Activated T-cell treated with anti-CD3 and anti-CD28 coated beads for 24 hours (primary cell): ENCODE measurements around the gene HTT.

Experiments used
- DNase-seq: peaks from one replicate; pipeline ENCODE4 v3.0.0-alpha.2; 2020; ENCODE audit warnings: low read depth

Gene HTT

DNA sequence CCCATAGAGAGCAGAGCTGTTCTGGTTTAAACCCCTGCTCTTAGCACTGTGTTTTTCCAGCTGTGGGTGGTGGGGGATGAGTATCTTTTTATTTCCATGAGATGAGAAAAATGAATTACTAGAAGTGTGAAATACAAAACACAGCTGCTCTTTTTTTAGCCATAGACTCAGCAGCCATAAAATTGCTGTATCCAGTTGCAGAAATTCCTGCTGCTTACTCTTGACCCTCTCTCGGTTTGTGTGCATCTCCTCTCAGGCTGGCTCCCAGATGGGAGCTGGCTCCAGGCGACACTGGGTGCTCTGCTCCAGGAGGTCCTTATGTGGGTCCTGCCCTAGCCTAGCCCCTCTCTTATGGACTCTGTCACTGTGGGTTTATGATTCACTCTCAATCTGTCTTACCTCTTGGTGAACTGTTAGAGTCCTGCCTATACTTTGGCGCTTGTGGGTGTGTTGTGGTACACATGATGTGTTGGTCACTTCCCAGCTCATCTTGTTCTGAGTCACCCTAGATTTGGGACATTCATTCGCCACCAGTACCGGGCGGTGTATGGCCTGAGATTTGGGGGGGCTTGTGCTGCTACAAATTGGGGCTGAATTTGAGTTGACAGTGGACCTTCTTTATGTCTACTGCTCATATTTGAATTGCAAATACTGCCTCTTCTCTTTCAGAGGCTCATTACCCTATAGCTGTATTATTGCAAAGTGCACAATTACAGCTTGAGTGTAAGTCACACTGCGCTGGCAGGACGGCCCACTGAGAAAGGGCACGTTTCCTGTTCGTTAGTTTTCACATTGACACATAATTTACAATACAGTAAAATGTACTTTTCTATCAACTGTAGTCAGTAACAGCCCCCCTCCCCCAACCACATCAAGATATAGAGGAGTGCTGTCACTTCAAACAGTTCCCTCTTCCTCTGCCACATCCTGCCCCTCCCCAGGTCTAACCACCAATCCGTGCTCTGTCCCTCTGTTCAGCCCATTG, 127.5 kb downstream of the HTT start:
- DNase-seq = peak; percentile 45

DNA sequence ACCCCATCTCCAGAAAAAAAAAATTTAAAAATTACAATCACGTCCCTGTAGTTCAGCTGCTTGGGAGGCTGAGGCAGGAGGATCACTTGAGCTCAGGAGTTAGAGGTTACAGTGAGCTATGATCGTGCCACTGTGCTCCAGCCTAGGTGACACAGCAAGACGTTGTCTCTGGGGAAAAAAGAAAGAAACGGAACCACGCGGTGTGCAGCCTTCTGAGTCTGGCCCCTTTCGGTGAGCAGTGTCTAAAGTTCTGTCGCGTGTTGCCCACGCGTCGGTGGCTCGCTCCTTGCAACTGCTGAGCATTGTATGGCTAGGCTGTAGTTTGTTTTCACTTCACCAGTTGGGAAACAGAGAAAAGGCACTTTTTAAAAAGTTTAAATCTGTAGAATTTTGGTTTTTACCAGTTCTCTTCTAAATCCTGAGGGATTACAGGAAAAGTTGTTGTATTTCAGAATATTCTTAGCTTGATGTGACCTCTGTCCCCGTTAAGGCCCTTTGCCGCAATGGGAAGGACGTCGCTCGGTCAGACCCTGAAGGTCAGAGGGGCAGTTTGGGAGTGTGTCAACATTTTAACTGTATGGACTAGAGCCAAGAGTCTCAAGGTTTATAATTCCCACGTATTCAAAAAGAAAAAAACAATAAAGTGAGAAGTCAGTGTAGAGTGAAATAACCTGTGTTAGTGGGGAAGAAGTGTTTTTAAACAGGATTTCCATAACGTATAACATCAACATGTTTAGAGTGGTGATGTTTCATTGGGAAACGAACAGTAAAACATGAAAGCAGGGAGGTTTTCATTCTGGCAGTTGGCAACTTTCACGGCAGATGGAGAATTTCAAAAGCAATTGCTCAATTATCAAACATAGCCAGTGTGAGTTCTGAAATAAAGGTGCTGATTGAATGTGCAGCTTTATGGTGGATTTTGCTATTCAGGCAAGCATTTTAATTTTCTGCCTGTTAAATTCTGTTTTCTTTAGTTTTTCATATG, 128.6 kb downstream of the HTT start:
- peak; percentile 12 for DNase-seq

DNA sequence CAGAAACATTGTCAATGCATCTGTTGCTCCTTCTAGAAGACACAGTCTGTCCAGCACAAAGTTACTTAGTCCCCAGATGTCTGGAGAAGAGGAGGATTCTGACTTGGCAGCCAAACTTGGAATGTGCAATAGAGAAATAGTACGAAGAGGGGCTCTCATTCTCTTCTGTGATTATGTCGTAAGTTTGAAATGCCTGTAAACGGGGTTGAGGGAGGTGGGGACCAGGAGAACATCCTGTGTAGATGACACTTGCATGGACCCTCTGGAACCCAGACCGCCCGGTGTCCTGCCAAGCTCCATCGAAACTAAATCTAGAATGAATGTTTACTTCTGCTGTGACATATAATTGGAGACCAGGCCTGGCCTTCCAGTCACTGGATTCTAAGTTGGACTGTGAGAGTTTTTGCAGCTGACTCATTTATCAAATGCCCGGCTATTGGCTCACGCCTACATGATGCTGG, 129.5 kb downstream of the HTT start:
- DNase-seq = no peak

DNA sequence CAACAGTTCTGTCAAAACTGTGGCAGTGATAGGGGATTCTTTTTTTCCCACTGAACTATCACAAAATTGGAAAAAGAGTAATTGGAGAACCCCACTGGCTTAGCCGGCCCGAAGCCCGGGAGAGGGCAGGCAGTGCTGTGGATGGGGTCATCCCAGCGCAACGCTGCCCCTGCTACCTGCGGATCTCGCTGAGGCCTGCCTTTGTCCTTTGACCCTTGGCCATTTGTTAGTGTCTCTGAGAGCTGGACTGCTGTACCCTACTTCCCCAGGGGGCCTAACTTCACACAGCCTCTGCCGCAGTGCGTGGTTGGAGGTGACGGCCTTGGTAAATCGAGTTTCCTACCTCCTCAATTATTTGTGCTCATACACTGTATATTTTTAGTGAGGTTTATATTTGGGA, 131.5 kb downstream of the HTT start:
- no peak for DNase-seq

DNA sequence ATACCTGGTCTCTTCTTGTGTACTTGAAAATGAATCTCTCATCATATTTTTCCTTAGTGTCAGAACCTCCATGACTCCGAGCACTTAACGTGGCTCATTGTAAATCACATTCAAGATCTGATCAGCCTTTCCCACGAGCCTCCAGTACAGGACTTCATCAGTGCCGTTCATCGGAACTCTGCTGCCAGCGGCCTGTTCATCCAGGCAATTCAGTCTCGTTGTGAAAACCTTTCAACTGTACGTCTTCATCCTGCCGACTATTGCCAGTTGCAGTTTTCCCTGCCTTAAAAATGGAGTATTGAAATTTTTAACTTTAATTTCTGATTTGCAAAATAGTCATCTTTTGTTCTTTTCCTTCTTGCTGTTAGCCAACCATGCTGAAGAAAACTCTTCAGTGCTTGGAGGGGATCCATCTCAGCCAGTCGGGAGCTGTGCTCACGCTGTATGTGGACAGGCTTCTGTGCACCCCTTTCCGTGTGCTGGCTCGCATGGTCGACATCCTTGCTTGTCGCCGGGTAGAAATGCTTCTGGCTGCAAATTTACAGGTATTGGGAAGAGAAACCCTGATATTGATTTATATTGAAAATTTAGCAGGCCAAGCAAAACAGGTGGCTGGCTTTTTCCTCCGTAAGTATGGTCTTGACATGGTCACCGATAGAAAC, 132.1 kb downstream of the HTT start:
- no peak for DNase-seq

DNA sequence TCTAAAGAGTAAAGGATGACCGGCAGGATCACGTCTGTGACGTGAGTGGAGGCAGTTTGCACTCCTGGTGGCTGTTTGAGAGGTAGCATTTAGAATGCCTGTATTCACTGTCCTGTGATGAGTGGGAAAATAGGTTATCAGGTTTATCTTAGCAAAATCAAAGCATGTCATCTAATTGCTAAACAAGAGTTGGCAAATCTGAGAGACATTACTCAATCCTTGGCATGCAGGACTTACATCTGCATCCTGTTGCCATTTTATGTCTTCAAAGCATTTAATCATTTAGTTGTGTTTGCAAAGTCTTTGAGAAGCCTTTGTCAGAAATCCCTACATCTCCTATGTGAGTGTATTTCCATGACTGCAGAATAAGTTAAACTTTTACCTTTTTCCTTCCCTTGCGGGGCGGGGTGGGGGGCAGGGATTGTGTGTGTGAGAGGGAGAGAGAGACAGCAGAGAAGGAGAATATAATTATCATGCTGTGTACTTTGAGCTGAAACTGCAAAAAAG, 133.1 kb downstream of the HTT start:
- no peak for DNase-seq

DNA sequence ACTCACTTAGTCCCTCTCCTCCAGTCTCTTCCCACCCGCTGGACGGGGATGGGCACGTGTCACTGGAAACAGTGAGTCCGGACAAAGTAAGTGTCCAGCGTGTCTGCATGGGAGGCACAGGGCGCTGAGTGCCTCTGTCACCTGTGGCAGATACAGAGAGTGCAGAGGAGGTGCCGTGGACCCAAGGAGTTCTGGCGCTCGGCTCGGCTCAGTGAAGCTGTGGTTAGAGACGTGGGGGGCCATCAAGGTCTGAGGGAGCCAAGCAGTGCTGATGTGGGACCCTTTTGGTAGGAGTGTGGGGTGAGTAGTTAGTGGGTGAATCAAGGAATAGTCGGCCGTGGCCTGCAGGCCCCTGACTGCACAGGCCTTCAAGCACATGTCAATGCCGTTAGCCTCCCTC, 134.3 kb downstream of the HTT start:
- no peak for DNase-seq

DNA sequence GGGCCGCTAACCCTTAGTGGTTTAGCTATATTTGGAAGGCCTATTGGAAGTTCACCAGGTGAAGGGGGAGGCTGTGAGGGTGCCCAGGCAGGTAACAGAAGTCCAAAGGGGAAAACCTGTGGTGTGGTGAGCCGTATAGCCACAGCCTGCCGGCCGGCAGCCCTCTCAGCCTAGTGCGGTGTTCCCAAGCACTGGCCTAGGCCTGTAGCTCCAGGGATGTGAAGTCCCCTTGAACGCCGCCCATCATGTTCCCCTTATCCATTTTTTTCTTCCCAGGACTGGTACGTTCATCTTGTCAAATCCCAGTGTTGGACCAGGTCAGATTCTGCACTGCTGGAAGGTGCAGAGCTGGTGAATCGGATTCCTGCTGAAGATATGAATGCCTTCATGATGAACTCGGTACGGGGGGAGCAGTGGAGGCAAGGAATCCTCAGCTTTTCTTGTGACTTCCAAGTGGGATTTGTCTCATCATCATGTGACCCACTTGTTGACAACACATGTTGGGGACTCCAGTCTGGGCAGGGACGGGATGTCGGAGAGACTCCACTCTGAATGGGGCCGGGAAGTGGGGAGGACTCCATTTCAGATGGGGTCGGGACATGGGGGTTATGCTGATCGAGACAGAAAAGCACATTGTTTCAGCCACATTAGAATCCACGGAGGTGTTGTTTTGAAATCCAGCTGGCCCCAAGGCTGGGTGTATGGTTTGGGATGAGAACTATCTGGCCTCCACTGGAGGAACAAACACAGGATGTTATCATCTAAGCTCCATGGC, 135.3 kb downstream of the HTT start:
- no peak for DNase-seq

DNA sequence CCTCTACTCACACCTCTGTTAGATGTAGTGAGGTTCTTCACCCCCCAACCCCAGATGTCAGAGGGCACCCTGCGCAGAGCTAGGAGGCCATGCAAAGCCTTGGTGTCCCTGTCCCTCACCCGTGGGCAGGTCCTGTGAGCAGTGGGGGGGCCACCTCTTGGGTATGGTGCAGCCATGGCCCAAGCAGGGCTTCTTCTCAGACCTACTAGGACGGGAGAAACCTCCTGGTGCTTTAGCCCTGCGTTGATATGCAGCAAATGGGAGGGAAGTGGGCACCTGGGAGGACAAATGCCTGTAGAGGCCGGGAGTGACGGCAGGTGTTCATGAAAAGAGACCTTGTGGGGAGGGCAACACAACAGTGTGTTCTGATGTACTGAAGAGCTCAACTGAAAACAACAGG, 136.0 kb downstream of the HTT start:
- no peak for DNase-seq

DNA sequence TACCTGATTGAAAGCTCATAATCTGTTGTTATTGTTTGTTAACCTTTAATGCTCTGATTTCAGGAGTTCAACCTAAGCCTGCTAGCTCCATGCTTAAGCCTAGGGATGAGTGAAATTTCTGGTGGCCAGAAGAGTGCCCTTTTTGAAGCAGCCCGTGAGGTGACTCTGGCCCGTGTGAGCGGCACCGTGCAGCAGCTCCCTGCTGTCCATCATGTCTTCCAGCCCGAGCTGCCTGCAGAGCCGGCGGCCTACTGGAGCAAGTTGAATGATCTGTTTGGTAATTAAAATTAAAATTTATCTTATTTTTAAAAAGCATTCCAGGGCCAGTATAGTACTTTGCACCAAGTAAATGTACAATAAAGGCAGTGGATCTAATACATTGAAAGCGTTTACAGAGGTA, 137.4 kb downstream of the HTT start:
- no peak for DNase-seq

DNA sequence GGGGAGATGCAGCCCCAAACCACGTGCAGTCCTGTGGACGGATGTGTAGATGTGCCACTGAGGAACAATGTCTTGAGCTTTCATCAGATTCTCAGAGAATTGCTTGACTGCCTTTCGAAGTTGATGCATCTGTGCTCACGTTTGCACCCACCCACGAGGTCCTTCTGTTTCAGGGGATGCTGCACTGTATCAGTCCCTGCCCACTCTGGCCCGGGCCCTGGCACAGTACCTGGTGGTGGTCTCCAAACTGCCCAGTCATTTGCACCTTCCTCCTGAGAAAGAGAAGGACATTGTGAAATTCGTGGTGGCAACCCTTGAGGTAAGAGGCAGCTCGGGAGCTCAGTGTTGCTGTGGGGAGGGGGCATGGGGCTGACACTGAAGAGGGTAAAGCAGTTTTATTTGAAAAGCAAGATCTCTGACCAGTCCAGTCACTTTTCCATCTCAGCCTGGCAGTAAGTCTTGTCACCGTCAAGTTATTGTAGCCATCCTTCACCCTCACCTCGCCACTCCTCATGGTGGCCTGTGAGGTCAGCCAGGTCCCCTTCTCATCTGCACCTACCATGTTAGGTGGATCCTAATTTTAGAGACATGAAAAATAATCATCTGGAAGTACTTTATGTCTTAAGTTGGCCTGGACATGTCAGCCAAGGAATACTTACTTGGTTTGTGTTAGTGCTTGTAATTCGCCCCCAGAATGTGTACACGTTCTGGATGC, 138.1 kb downstream of the HTT start:
- DNase-seq = no peak

DNA sequence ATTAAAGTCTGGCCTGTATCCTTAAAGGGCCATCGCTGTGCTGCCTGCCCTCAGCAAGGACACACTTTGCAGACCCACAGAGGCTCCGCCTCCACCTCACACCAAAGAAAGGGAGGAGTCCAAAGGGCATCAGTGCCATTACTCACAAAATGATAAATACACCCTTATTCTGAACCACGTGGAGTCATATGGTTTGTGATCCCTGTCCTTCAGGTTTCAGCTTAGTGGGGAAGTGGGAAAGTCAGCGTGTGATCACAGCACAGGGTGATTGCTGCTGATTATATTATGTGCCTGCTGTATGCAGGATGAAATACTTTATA, 138.6 kb downstream of the HTT start:
- DNase-seq = no peak

DNA sequence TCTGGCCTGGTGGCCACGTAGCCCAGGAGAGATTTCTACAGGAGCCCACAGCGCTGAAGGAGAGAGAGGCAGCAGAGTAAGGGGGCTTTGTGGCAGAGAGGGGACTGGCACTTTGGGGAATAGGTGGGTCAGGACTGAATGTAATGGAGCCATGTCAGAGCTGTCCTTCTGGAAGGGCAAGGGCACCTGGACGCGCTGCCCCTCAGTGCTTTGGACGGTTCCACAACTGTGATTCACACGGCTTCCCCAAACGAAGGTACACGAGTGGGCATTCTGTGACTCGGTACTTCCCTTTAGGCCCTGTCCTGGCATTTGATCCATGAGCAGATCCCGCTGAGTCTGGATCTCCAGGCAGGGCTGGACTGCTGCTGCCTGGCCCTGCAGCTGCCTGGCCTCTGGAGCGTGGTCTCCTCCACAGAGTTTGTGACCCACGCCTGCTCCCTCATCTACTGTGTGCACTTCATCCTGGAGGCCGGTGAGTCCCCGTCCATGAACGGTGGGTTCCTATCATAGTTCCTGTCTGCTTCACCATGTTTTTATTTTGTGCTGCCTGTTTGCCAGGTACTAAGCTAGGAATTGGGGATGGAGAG, 139.3 kb downstream of the HTT start:
- no peak for DNase-seq

DNA sequence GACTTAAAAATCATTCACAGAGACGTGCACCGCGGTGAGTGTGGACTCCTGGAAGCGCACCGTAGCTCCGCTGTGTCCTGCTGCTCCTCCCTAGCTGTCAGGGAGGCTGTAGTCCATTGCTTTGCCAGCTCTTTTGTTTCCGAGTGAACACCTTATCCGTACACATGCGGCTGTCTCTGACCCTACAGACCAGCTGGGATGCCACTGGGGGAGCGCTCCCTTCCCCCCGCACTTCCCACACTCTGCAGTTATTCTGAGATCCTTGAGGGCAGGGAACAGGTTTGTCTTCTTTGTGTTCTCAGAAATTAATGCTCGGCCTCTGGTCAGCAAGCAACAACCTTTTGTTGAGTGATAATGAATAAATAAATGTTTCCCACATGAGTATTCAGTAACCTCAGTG, 140.8 kb downstream of the HTT start:
- no peak for DNase-seq

DNA sequence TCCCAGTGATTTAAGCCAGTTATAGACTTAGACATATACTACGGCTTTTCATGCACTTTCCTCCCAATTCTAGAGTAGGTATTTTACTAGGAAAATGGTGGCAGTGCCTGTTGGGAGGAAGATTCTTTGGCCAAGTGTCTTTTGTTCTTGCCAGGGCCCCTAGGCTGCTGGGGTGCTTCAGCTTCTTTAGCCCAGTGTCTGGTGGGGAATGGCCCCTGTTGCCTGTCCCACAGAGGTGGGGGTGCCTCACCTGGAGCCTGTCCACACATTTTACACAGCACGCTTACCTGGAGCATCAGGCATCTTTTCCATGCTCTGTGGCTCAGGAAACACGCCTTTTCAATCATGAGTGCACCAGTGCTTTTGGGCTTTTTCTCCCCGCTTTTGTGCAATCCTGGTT, 141.3 kb downstream of the HTT start:
- no peak for DNase-seq

DNA sequence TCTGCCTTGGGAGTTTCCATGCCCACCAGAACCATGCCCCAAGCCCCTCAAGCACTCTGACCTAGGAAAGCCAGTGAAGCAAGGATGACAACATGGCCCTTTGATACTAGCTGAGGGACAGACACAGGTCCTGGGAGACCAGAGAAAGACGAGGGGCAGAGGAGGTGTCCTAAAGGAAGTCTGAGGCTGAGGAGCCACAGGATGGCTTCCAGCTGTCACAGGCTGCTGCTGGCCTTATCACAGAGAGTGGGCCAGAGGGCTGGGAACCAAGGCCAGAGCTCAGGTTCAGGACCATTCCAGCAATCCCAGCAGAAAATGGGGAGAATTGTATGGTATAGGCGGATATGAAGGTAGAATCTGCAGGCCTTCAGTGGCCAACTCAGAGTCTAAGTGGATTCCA, 142.8 kb downstream of the HTT start:
- DNase-seq = no peak

DNA sequence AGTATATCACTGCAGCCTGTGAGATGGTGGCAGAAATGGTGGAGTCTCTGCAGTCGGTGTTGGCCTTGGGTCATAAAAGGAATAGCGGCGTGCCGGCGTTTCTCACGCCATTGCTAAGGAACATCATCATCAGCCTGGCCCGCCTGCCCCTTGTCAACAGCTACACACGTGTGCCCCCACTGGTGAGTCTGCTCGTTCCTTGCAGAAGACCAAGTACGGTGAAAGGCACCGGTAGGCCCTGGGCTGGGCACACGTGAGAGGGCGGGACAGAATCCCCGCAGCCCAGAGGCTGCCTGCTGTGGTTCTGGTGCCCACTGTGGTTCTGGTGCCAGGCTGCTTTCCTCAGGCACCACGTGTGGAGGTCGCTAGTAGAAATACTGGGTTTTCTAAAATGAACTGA, 143.3 kb downstream of the HTT start:
- no peak for DNase-seq

DNA sequence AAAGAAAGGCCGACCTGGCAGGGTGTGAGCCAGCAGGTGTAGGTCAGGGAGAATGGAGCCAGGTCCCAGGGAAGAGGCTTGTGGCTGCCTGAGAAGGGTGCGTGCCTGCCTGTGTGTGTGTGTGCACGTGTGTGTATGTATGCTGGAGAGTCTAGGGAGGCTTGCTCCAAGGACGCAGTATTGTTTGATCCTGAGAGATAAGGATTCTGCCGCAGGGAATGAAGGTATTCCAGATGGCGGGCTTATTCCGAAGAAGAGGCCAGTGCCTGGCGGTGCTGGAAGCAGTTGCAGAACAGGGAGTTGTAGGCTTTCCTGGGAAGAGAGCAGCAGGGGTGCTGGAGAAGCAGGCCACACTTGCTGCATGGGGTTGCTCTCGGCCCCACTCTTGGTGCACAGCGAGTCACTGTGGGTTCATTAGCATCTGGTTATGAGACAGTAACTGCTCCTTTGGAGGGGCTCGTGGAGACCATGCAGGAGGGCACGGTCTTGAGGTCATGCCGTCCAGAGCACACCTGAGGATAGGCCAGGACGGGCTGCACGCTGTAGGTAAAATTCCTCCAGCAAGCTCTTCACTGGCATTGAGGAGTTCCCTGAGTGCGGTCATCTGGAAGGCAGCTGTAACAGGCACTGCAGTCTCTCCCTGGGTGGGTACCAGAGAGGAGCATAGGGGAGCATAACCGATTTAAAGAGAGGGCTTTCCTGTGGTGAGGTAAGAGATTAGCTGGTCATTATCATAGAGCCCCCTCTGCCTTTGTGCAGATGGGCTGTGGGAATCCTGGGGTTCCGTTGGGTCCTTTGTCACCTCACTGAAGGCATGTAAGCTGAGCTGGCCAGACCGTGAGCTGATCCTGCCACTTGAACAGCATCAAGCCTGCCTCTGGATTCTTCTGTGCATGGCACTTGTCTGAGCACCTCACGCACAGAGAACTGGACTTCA, 144.6 kb downstream of the HTT start:
- DNase-seq = no peak
